Thyroid gland (tissue), 4 donors: ENCODE results near the gene OSTN. TPM values are rescaled to one million over a fixed set of nuclear protein-coding genes. Genes with fewer than 3 reads are reported as not detected.
"Not testable (repeated sequence)": the region's sequence is repeated elsewhere in the genome, so short reads cannot be mapped to it uniquely, and the experiment has no call there.

Experiments used
- DNase-seq, 2 donors: peaks; one replicate each; pipeline ENCODE4 v3.0.0-alpha.2; 2019
- H3K27ac ChIP-seq, 3 donors: fragments of 200-600 bp; sonication (generic); 1 replicate in 2 of 3; 2 replicates in 1 of 3; pipeline ENCODE4 v1.5.1; 2016 to 2019; ENCODE audit warnings: mild to moderate bottlenecking in 1 of 3, moderate library complexity in 1 of 3
- H3K27me3 ChIP-seq: fragments of 200-600 bp; sonication (generic); one replicate; pipeline ENCODE4 v1.5.1; 2019
- H3K36me3 ChIP-seq, 2 donors: fragments of 200-600 bp; sonication (generic); one replicate each; pipeline ENCODE4 v1.5.1; 2016 to 2019
- H3K4me1 ChIP-seq, 2 donors: fragments of 200-600 bp; sonication (generic); one replicate each; pipeline ENCODE4 v1.5.1; 2017 to 2019
- H3K4me3 ChIP-seq, 3 donors: fragments of 200-600 bp; sonication (generic); replicated peaks in 1 of 3; 1 replicate in 2 of 3; 2 replicates in 1 of 3; pipeline ENCODE4 v1.5.1; 2016; ENCODE audit warnings: mild to moderate bottlenecking in 1 of 3
- H3K9me3 ChIP-seq: fragments of 200-600 bp; sonication (generic); one replicate; pipeline ENCODE4 v1.5.1; 2017
- POLR2A ChIP-seq, 2 donors: fragments of 450-650 bp; IDR thresholded peaks; one replicate each; pipeline ENCODE4 v1.6.1; 2017; ENCODE audit warnings: antibody characterized with exemption in 2 of 2, mild to moderate bottlenecking in 2 of 2, moderate library complexity in 1 of 2
- WGBS, 2 donors: methylation state at CpG; one replicate each; pipeline ENCODE4 v1.1.5; 2017; 5-methylcytosine and 5-hydroxymethylcytosine counted together
- intact Hi-C: fragments of 100-400 bp; cut with DNase I; formaldehyde crosslinking; loops from one replicate; pipeline ENCODE4 v1.15.1; 2023
- total RNA-seq, 4 donors: library from RNA; depleted of rRNA; stranded (reverse); fragments of >200 nt; gene quantifications; one replicate each; pipeline ENCODE4 v1.2.3, GENCODE V29; 2016
- TF ChIP-seq, protein P1 (sequence below), 6 experiments: fragments of 200-600 bp in 3 of 6; fragments of 450-650 bp in 3 of 6; sonication (generic) in 3 of 6; IDR thresholded peaks; one replicate each; pipeline ENCODE4 v1.5.1; 2016 to 2019; ENCODE audit warnings: antibody characterized with exemption in 6 of 6, mild to moderate bottlenecking in 2 of 6, inconsistent platforms in 1 of 6, moderate library complexity in 1 of 6

The OSTN gene
- total RNA-seq, 4 donors from 2014 or later = not detected

DNA sequence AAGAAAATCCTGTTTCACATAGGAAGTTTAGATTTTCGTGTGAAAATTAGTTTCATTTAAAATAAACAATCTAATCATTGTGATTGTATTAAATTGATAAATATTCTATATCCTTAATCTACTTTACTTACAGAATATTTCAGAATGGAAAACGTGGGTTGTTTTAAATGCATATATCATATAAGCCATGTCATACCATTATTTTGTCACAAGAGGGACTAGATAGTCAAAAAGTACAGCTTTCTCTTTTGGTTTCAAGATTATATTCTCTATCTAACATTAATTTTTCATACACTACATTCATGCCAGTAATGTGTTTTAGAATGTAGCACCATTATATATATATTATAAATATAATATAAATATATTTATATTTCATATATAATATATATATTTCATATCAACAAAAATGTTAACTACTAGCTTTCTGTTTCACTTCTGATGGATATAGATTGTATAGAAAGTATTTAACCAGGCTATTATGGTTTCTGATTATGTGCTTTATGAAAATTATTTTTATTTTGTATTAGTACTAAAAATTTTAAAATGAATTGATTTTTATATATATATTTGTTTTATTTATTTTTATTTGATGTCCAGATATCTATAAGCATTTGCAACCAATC lies 45.3 kb downstream of the OSTN start:
- Histone ChIP-seq H3K4me1 (no peaks in the 10 kb centered on the region), H3K4me3 (no peak overlapping the region), H3K27ac (no peak overlapping the region), H3K9me3 (no peaks in the 10 kb centered on the region), H3K27me3 (no peaks in the 10 kb centered on the region), H3K36me3 (no peaks in the 10 kb centered on the region)
- WGBS, 2 donors = 39 to 46% methylated on average over 2 of the region's 2 CpGs
- DNase-seq = no peak
- no peak for TF ChIP-seq POLR2A (IDR thresholded peaks at IDR 0.05)
- TF ChIP-seq, protein P1, sequence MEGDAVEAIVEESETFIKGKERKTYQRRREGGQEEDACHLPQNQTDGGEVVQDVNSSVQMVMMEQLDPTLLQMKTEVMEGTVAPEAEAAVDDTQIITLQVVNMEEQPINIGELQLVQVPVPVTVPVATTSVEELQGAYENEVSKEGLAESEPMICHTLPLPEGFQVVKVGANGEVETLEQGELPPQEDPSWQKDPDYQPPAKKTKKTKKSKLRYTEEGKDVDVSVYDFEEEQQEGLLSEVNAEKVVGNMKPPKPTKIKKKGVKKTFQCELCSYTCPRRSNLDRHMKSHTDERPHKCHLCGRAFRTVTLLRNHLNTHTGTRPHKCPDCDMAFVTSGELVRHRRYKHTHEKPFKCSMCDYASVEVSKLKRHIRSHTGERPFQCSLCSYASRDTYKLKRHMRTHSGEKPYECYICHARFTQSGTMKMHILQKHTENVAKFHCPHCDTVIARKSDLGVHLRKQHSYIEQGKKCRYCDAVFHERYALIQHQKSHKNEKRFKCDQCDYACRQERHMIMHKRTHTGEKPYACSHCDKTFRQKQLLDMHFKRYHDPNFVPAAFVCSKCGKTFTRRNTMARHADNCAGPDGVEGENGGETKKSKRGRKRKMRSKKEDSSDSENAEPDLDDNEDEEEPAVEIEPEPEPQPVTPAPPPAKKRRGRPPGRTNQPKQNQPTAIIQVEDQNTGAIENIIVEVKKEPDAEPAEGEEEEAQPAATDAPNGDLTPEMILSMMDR (IDR thresholded peaks at IDR 0.05) = peak in 3 of 6 experiments; percentile 31 to 45 (median 33)
- intact Hi-C loops = no loop called here

DNA sequence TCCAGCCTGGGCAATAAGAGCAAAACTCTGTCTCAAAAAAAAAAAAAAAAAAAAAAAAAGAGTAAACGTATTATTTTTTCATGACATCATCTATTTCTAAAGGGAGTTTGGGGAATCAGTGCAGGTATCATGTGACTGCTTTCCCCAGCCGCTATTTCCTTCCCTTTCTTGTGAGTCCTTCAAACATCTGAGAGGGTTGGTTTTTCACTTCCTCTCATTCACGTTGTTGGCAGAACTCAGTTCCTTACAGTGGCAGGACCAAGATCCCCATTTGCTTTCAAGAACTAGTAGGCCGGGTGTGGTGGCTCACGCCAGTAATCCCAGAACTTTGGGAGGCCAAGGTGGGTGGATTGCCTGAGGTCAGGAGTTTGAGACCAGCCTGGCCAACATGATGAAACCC lies 47.0 kb downstream of the OSTN start:
- H3K36me3 ChIP-seq, H3K27me3 ChIP-seq, H3K4me3 ChIP-seq, H3K27ac ChIP-seq, H3K4me1 ChIP-seq, intact Hi-C loops, DNase-seq, H3K9me3 ChIP-seq: not testable (repeated sequence)
- 83 to 86% methylated on average over 5 of the region's 5 CpGs for WGBS, 2 donors

DNA sequence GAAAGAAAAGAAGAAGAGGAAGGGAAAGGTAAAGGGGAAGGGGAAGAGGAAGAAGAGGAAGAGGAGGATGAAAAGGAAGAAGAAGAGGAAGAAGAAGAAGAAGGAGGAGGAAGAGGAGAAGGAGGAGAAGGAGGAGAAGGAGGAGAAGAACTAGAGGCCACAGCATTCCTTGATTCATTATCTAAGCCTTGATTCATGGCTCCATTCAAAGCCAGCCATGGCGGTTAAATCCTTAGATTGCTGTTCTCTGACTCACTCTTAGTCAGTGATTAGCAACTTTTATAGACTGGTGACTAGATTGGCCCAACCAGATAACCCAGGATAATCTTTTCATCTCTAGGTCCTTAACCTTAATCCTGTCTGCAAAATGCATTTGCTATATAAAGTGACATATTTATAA lies 47.6 kb downstream of the OSTN start:
- no peaks in the 10 kb centered on the region for H3K9me3 ChIP-seq
- H3K4me3 ChIP-seq = no peak overlapping the region
- no peaks in the 10 kb centered on the region for H3K36me3 ChIP-seq
- H3K27me3 ChIP-seq = no peaks in the 10 kb centered on the region
- 90 to 91% methylated on average over 1 of the region's 1 CpG for WGBS, 2 donors
- no peaks in the 10 kb centered on the region for H3K4me1 ChIP-seq
- intact Hi-C loops = no loop called here
- TF ChIP-seq, protein P1 (IDR thresholded peaks at IDR 0.05) = no peak
- TF ChIP-seq POLR2A (IDR thresholded peaks at IDR 0.05) = no peak
- DNase-seq = no peak
- no peak overlapping the region for H3K27ac ChIP-seq

DNA sequence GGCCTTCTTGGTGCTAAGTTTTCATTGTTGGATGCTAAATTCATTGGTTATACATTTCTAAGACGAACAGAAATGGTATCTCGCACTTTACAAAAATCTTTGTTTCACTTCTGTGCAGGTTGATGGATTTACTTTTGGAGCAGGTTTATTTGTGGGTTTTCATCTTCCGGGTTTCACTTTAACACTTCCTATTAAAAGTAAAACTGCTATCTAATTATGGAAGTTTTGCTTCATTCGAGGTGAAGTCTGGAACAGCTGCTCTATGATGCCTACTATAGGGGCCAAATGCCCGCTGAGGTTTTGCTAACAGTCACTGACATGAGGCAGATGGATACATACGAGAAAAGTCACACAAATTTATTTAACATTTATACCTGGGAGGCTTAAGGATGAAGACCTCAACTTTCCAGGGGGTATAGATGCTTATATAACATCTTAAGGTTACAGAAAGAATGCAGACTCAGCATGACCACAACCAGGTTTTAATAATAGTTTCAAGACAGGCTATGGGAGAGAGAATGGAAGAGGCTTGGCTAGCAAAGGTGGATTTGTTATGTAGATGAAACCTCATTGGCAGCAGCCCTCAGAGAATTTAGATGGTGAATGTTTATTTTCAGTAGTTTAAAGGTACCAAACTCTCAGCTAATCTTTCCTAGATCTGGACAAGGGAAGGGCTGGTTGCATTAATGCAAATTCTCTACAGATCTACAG lies 54.2 kb downstream of the OSTN start:
- Histone ChIP-seq H3K27ac (no peak overlapping the region), H3K4me1 (peaks cover 6% of the 10 kb centered on the region in 2 donors), H3K9me3 (no peaks in the 10 kb centered on the region), H3K27me3 (no peaks in the 10 kb centered on the region), H3K36me3 (no peaks in the 10 kb centered on the region), H3K4me3 (no peak overlapping the region)
- intact Hi-C loops = no loop called here
- 86 to 90% methylated on average over 6 of the region's 6 CpGs for WGBS, 2 donors
- TF ChIP-seq POLR2A (IDR thresholded peaks at IDR 0.05) = no peak
- TF ChIP-seq, protein P1 (IDR thresholded peaks at IDR 0.05) = no peak
- DNase-seq = no peak

DNA sequence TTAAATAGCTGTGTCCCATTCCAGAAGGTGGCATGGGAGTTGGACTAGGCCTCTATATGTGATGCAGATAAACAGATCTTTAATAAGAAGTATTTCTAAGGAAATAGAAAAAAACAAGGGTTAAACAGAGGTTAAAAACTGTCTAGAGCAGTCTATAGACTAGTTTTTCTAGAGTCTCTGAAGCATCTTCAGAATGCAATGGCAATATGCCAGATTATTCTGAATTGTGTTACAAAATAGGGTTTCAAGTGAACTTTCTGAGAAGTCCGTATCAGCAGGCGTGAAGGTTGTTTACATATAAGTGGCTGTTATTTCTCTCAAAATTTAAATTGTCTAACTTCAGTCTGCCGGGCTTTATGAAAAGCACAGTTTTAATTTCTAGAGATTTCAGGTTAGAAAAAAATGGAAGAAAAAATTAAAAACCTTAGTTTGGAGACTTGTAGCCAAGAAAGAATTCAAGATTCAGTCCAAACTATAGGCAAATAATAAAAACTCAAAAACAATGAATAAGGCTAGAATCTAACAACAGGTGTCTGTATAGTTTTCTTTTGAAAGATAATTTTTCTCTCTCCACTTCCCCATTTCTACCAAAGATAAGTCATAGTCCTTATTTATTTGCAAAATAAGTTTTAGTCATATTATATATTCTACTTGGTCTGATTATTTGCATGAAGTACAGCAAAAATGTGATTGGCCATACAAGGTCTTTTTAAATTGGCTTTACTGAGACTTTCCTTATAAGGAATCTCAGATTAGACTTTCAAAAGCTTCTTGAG lies 55.2 kb downstream of the OSTN start:
- WGBS, 2 donors = 28 to 60% methylated on average over 3 of the region's 3 CpGs
- TF ChIP-seq, protein P1 (IDR thresholded peaks at IDR 0.05) = no peak
- no peak for TF ChIP-seq POLR2A (IDR thresholded peaks at IDR 0.05)

More for the DNA sequence above, 55.2 kb downstream of the OSTN start:
- Histone ChIP-seq H3K27ac (no peak overlapping the region), H3K4me3 (no peak overlapping the region), H3K36me3 (no peaks in the 10 kb centered on the region), H3K4me1 (peaks cover 6% of the 10 kb centered on the region in 2 donors), H3K9me3 (no peaks in the 10 kb centered on the region), H3K27me3 (no peaks in the 10 kb centered on the region)
- no peak for DNase-seq
- intact Hi-C loops = no loop called here
